ENCODE data around the gene DHRS7B. TPM values are rescaled to one million over a fixed set of nuclear protein-coding genes. Genes with fewer than 3 reads are reported as not detected.
"Not testable (repeated sequence)": the region's sequence is repeated elsewhere in the genome, so short reads cannot be mapped to it uniquely, and the experiment has no call there.

The DHRS7B gene
- total RNA-seq = 10.2 and 14.9 TPM in 2 replicates

- peak; percentile 90 to 95 for DNase-seq (ENCODE audit: low read depth in 2 of 2)
These were observed at the start of gene DHRS7B for GRCh38 chr17:21126645-21127508. TSS of gene DHRS7B (plus strand) at chr17:21126964. CDS start at chr17:21126972, 8 bp downstream.

- DNase-seq (ENCODE audit: low read depth in 2 of 2) = no peak
These were observed 49.5 kb upstream of the DHRS7B start for GRCh38 chr17:21077281-21077680.

GRCh38 chr17:21078016-21078780 is 48.6 kb upstream of the DHRS7B start:
- DNase-seq (ENCODE audit: low read depth in 2 of 2) = peak in 1 of 2 donors; percentile 51

- DNase-seq (ENCODE audit: low read depth in 2 of 2) = no peak
These were observed 47.6 kb upstream of the DHRS7B start for GRCh38 chr17:21079196-21079595.

- DNase-seq (ENCODE audit: low read depth in 2 of 2) = no peak
These were observed 44.7 kb upstream of the DHRS7B start for GRCh38 chr17:21082001-21082436.

GRCh38 chr17:21085280-21085679 is 41.5 kb upstream of the DHRS7B start:
- not testable (repeated sequence) for DNase-seq (ENCODE audit: low read depth in 2 of 2)

GRCh38 chr17:21085707-21086106 is 41.1 kb upstream of the DHRS7B start:
- DNase-seq (ENCODE audit: low read depth in 2 of 2) = no peak

GRCh38 chr17:21089145-21089544 is 37.6 kb upstream of the DHRS7B start:
- no peak for DNase-seq (ENCODE audit: low read depth in 2 of 2)

- DNase-seq (ENCODE audit: low read depth in 2 of 2) = no peak
These were observed 36.5 kb upstream of the DHRS7B start for GRCh38 chr17:21089933-21090901.

- DNase-seq (ENCODE audit: low read depth in 2 of 2) = peak in 1 of 2 donors; percentile 11
These were observed 35.7 kb upstream of the DHRS7B start for GRCh38 chr17:21090902-21091618.

- no peak for DNase-seq (ENCODE audit: low read depth in 2 of 2)
These were observed 32.5 kb upstream of the DHRS7B start for GRCh38 chr17:21094298-21094704.

GRCh38 chr17:21095735-21096134 is 31.0 kb upstream of the DHRS7B start:
- no peak for DNase-seq (ENCODE audit: low read depth in 2 of 2)

- DNase-seq (ENCODE audit: low read depth in 2 of 2) = no peak
These were observed 29.9 kb upstream of the DHRS7B start for GRCh38 chr17:21096874-21097273.

GRCh38 chr17:21098934-21099689 is 27.7 kb upstream of the DHRS7B start:
- DNase-seq (ENCODE audit: low read depth in 2 of 2) = peak; percentile 70 to 73

GRCh38 chr17:21100636-21101035 is 26.1 kb upstream of the DHRS7B start:
- DNase-seq (ENCODE audit: low read depth in 2 of 2) = no peak

- DNase-seq (ENCODE audit: low read depth in 2 of 2) = no peak
These were observed 22.2 kb upstream of the DHRS7B start for GRCh38 chr17:21104608-21105007.

- DNase-seq (ENCODE audit: low read depth in 2 of 2) = no peak
These were observed 21.5 kb upstream of the DHRS7B start for GRCh38 chr17:21105064-21105894.

GRCh38 chr17:21106316-21106715 is 20.4 kb upstream of the DHRS7B start:
- no peak for DNase-seq (ENCODE audit: low read depth in 2 of 2)

All from lung microvascular endothelial cell (primary cell).